Measurements from ENCODE around the gene AIM2.

GRCh38 chr1:159084867-159085266 lies 8.3 kb upstream of the AIM2 start:
- TF ChIP-seq CTCF (conservative IDR thresholded peaks at IDR 0.05) (no peak), ZFX (IDR thresholded peaks at IDR 0.05) (no peak)
